DND-41 (cell line): ENCODE data around the gene DCC.

Experiments used
- ATAC-seq: fragments of 200-7000 bp; cut with Tn5 transposase; 3 replicates; pipeline ENCODE4 v1.9.1; 2021; ENCODE audit warnings: low read depth; ENCODE audit not compliant: insufficient read depth
- DNase-seq: peaks from one replicate; pipeline ENCODE4 v3.0.0-alpha.2; 2020
- H2AFZ ChIP-seq: 2 replicates; pipeline ENCODE4 v1.6.0; 2012; ENCODE audit warnings: low read depth, low read length
- H3K27ac ChIP-seq: 2 replicates; pipeline ENCODE4 v1.5.1; 2012; ENCODE audit warnings: low read length, inconsistent platforms
- H3K27me3 ChIP-seq: fragments of 200-600 bp; sonication (generic); 2 replicates; pipeline ENCODE4 v1.6.0; 2012; ENCODE audit warnings: low read length, mild to moderate bottlenecking, inconsistent platforms; ENCODE audit not compliant: insufficient read depth, poor library complexity
- H3K36me3 ChIP-seq: 2 replicates; pipeline ENCODE4 v1.5.1; 2012; ENCODE audit warnings: low read length, inconsistent platforms; ENCODE audit not compliant: insufficient read depth
- H3K4me1 ChIP-seq: 2 replicates; pipeline ENCODE4 v1.5.1; 2012; ENCODE audit warnings: mild to moderate bottlenecking, low read length; ENCODE audit not compliant: insufficient read depth
- H3K4me2 ChIP-seq: 2 replicates; pipeline ENCODE4 v1.6.0; 2012; ENCODE audit warnings: mild to moderate bottlenecking, moderate library complexity, low read length, inconsistent platforms; ENCODE audit not compliant: insufficient read depth
- H3K4me3 ChIP-seq, 2 experiments: fragments of 200-600 bp in 1 of 2; shearing (Covaris generic) in 1 of 2; 2 replicates each; pipeline ENCODE4 v1.5.1; 2012 to 2016; ENCODE audit warnings: inconsistent platforms in 2 of 2, low read length in 2 of 2, mild to moderate bottlenecking in 2 of 2, low read depth in 1 of 2, moderate library complexity in 1 of 2
- H3K79me2 ChIP-seq: 2 replicates; pipeline ENCODE4 v1.6.0; 2012; ENCODE audit warnings: low read length, inconsistent platforms; ENCODE audit not compliant: insufficient read depth
- H3K9ac ChIP-seq: 2 replicates; pipeline ENCODE4 v1.6.0; 2012; ENCODE audit warnings: low read depth, mild to moderate bottlenecking, inconsistent platforms, low read length, moderate library complexity
- H3K9me3 ChIP-seq: 2 replicates; pipeline ENCODE4 v1.5.1; 2012; ENCODE audit warnings: low read length, moderate library complexity, mild to moderate bottlenecking, inconsistent platforms; ENCODE audit not compliant: insufficient read depth, severe bottlenecking
- H4K20me1 ChIP-seq: 2 replicates; pipeline ENCODE4 v1.6.0; 2012; ENCODE audit warnings: low read length; ENCODE audit not compliant: insufficient read depth
- CTCF ChIP-seq: IDR thresholded peaks from 2 replicates; pipeline ENCODE4 v1.5.1; 2012; ENCODE audit warnings: borderline replicate concordance, low read length, moderate library complexity, mild to moderate bottlenecking; ENCODE audit not compliant: poor library complexity, severe bottlenecking; ENCODE audit errors: extremely low read depth
- EZH2 ChIP-seq: IDR thresholded peaks from 3 replicates; pipeline ENCODE4 v1.6.1; 2012; ENCODE audit warnings: borderline replicate concordance, low read depth, mild to moderate bottlenecking, moderate library complexity, low read length, inconsistent platforms; ENCODE audit not compliant: severe bottlenecking

The DCC gene

GRCh38 chr18:53115876-53116585 lies 776.0 kb downstream of the DCC start:
- no peak for ATAC-seq
- Histone ChIP-seq H3K4me3 (no peak overlapping the region), H3K27ac (no peak overlapping the region), H3K4me2 (no peak overlapping the region), H3K79me2 (no peaks in the 10 kb centered on the region), H2AFZ (no peak overlapping the region), H3K36me3 (no peaks in the 10 kb centered on the region), H3K27me3 (no peaks in the 10 kb centered on the region), H4K20me1 (no peaks in the 10 kb centered on the region), H3K4me1 (no peaks in the 10 kb centered on the region), H3K9me3 (no peaks in the 10 kb centered on the region), H3K9ac (no peak overlapping the region)
- TF ChIP-seq EZH2 (no peak), CTCF (no peak)
- DNase-seq, result no peak

- Histone ChIP-seq H3K36me3 (no peaks in the 10 kb centered on the region), H3K4me1 (no peaks in the 10 kb centered on the region), H3K9ac (no peak overlapping the region), H2AFZ (no peak overlapping the region), H3K27me3 (no peaks in the 10 kb centered on the region), H3K9me3 (no peaks in the 10 kb centered on the region), H3K27ac (no peak overlapping the region), H3K4me2 (no peak overlapping the region), H4K20me1 (no peaks in the 10 kb centered on the region), H3K79me2 (no peaks in the 10 kb centered on the region), H3K4me3 (no peak overlapping the region)
- DNase-seq, result no peak
- TF ChIP-seq EZH2 (no peak), CTCF (no peak)
- ATAC-seq, result no peak
Observed at GRCh38 chr18:53117851-53118250, 777.9 kb downstream of the DCC start.

GRCh38 chr18:53126210-53126609 lies 786.2 kb downstream of the DCC start:
- no peak overlapping the region for H3K4me2 ChIP-seq
- TF ChIP-seq CTCF, result no peak
- TF ChIP-seq EZH2, result no peak
- DNase-seq (no peak), ATAC-seq (no peak)
- no peaks in the 10 kb centered on the region for H3K4me1 ChIP-seq
- H4K20me1 ChIP-seq, result no peaks in the 10 kb centered on the region
- H3K27me3 ChIP-seq, result no peaks in the 10 kb centered on the region
- no peak overlapping the region for H3K9ac ChIP-seq
- H3K27ac ChIP-seq, result no peak overlapping the region
- H3K79me2 ChIP-seq, result no peaks in the 10 kb centered on the region
- no peak overlapping the region for H2AFZ ChIP-seq
- no peaks in the 10 kb centered on the region for H3K36me3 ChIP-seq
- no peak overlapping the region for H3K4me3 ChIP-seq
- no peaks in the 10 kb centered on the region for H3K9me3 ChIP-seq
